ENCODE data around the gene KCNQ1.

DNA sequence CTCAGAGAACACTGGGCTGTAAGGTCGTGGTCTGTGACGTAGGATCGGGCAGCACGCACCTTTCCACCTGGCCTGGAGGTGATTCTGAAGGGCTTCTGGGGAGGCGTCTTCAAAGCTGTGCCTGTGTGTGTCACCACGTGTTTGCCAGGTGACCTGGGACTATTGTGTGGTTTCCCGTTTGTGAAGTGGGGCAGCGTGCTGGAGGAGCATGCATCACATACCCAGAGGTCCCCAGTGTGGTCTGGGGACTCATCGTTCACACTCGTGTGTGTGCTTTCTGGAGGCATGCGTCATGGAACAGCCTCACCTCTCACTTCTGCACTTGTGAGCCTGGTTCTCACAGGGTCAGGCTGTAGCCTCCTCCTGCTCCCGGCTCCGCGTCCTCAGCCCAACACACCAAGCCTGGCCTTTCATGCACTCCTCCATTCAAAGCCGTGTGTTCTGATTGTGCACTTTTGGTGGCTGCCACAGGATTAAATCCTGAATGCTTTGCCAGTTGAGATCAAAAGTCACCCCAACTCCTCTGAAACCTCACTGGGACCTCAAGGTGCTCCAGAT lies 148.7 kb downstream of the KCNQ1 start:
- TF ChIP-seq TAF1 (IDR thresholded peaks at IDR 0.05; ENCODE audit: borderline replicate concordance, low read depth, low read length) (no peak), POLR2A (IDR thresholded peaks at IDR 0.05; ENCODE audit: low read depth, low read length) (no peak), POLR2AphosphoS5 (IDR thresholded peaks at IDR 0.05; ENCODE audit: low read depth, low read length) (no peak)

All from GM12892 (cell line).